T-helper 2 cell (primary cell): Measurements from ENCODE around the gene SLC22A23.
"Not testable (repeated sequence)": the region's sequence is repeated elsewhere in the genome, so short reads cannot be mapped to it uniquely, and the experiment has no call there.

Experiments
- DNase-seq, 5 experiments: peaks; one replicate each; pipeline versions ENCODE4 v3.0.0 to v3.0.0-alpha.2; 2012 to 2022

Gene SLC22A23

GRCh38 chr6:3402310-3403237 lies 54.3 kb downstream of the SLC22A23 start:
- DNase-seq, result no peak

GRCh38 chr6:3400162-3400561 lies 56.7 kb downstream of the SLC22A23 start:
- DNase-seq, result no peak

- no peak for DNase-seq
Measured at GRCh38 chr6:3398755-3399696, 57.8 kb downstream of the SLC22A23 start.

DNA sequence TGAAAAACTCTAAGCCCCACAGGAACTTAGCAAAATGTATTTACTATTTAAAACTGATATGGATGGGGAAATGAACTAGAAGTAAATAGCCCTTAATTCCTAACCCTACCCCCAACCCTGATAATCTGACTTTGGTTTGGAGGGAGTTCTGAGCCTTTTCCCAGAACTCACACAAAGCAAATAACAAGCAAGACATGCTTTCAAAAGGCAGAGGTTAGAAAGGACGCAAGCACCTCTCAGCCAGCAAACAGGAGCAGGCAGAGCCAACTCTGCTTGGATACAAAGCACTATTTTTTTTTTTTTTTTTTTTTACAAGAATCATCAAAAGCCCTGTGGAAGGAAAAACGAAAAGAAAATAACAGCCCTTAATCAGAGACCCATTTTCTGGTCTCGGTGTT lies 58.7 kb downstream of the SLC22A23 start:
- no peak for DNase-seq

DNA sequence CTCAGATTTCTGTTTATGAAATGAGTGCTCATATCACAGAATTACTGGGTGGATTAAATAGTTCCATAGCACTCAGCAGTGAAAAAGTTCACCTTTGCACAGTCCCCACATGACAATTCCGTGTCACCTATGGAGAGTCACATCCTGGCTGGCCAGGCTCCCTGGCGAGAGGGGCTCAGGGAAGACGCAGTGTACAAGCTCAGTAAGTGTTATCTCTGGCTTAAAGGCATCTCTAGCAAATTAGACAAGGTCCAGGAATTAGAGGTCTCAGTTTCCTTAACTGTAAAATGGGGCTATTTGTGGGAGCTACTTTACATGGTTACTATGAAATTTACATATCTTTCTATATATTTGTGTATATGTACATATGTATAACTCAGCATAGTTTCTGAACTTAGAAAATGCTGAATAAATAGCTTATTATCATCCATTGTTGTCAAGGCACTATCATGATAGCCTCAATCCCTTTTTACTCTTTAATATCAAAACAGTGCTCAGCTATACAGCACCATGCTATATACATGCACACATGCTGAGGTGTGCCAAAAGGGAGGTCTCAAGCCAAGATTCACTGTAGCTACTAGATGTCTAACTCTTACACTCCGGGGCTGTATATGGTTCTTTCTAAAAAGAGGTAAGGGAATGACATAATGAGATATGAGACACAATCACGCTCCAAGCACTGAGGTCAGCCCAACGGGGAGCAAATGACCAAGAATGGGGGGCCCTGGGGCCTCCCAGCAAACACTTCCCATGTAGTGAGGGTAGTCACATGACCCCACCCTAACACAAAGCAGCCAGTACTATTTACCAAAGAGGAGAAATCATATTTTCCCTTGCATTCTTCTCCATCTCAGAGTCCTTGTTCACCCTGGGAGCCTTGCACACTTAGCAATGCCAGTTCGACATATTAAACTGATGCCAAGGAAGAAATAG lies 59.4 kb downstream of the SLC22A23 start:
- no peak for DNase-seq

DNA sequence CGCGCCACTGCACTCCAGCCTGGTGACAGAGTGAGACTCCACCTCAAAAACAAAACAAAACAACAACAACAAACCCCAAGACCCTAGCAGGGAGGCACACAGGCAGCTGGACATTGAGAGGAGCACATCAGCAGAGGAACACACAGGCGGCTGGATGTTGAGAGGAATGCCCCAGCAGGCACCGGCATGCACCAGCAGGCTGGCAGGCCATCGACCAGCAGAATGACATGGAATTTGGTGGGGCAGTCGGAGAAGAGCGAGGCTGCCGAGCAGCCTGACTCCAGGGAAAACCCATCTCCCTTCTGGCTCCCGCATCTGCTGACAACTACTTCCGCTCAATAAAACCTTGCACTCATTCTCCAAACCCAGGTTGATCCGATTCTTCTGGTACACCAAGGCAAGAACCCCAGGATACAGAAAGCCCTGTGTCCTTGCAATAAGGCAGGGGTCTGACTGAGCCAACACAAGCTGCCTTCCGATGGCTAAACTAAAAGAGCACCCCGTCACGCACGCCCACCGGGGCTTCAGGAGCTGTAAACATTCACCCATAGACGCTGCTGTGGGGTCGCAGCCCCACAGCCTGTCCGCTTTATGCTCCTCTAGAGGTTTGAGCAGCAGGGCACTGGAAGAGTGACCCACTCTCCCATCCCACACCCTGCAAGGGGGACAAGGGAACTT lies 60.2 kb downstream of the SLC22A23 start:
- no peak for DNase-seq

DNA sequence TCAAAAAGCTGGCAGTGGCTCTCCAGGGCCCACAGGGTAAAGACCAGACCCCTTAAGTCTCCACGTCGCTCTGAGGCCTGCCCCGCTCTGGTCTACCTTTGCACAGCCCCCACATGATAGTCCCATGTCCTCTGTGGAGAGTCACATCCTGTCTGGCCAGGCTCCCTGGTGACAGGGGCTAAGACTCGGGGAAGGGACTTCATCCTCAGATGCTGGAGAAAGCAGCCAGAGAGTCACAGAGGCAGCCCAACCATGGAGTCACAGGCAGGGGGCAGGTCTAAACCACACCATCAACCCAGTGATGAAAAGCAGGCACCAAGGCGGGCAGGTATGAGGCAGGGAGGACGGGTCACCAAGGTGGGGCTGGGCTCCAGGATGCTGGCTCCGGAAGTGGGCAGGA lies 62.2 kb downstream of the SLC22A23 start:
- no peak for DNase-seq

DNA sequence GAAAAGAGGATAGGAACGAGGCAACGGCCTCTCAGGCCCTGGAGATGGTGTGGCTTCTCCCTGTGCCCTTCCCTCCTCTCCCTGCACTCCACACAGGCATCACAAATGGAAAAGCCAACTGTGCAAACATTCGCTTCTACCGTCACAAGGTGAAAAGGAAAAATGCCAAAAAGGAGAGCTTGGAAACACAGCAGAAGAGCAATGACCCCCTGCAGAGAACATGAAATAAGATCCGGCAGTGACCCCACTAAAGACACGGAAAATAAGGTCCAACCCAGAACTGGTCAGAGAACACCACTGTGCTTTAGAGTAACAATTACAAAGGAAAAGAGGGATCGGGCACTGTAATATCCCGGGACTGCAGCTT lies 63.0 kb downstream of the SLC22A23 start:
- DNase-seq, result no peak

- no peak for DNase-seq
Measured at GRCh38 chr6:3392930-3393835, 63.7 kb downstream of the SLC22A23 start.

DNA sequence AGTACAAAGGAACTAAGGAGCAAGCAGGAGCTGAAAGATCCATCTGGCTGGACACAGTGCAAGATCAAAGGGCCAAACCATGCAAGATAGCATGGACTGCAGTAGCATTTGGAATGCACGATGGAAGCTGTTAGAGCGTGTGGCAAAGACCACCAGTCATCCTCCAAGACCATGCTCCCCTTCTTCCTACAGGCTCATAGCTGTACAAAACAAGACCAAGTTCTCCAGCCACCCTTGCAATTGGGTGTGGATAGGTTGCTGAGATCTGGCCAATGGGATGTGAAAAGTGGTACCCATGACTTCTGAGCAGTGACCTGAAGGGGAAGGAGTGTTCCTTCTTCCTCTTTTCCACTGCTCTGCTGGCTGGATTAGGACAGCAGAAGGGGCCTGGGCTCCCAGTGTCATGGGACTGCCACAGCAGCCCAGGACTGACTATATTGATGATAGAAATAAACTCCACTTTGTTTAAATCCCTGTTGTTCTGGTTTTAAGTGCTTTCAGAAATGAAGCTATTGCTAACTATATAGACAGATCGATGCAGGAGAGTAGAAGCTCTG lies 64.9 kb downstream of the SLC22A23 start:
- DNase-seq, result no peak

DNA sequence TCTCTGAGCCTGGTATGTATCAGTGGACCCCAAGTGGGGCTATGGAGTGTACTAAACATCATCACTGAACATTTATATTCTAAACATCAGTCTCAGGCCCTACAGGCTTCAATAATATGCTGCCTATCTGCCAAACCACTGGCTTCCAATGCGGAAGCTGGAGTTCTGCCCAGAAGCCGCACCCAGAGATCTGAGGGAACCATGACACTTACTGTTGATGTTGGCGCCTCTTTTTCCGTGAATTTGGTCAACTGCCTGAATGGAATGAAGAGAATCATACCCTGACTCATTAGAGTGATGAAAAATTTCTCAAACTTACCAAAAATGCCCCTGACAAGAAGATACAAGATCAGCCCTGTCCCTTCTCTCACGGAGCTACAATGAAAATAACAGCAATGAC lies 66.2 kb downstream of the SLC22A23 start:
- DNase-seq, result no peak

DNA sequence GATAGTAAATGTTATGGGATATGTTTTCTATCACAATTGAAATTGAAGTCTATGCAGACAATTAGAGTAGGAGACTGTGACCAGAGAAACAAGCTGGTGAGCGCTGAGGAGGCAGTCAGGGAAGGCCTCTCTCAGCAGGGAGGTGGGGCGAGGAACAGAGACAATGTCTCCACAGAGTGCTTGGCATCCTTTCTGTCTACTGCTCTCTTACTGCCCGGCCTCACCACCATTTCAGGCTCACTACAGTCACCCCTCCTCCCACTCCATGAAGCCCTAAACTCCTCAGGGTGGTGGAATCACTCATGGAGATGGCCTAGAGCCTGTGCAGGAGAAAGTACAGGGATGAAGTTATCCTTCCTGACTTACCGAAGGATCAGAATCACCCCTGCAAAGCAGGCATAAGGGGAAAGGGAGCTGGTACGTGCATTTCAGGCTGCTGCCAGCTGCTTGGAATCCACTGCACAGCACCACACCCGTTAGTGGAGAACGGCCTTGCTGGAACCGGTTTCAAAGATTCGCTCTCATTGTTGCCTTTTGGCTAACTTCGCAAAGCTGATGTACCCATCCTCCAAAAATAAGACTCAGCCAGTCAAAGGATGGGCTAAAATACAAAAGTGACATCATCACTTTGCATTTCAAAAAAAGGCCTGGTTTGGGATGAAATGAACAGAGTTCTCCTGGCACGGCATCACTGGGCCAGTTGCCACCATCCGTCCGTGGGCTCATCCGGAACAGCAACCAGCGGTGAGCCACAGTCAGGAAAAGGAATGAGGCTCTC lies 67.3 kb downstream of the SLC22A23 start:
- no peak for DNase-seq

DNA sequence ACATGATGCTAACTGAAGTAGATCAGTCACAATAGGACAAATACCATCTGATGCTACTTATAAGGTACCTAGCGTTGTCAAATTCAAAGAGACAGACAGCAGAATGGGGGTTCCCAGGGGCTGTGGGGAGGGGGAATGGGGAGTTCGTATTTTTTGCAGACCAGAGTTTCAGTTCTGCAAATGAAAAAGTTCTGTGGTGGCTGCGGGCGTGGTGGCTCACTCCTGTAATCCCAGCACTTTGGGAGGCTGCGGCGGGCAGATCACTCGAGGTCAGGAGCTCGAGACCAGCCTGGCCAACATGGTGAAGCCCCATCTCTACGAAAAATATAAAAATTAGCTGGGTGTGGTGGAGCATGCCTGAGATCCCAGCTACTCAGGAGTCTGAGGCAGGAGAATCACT lies 68.1 kb downstream of the SLC22A23 start:
- DNase-seq, result no peak

DNA sequence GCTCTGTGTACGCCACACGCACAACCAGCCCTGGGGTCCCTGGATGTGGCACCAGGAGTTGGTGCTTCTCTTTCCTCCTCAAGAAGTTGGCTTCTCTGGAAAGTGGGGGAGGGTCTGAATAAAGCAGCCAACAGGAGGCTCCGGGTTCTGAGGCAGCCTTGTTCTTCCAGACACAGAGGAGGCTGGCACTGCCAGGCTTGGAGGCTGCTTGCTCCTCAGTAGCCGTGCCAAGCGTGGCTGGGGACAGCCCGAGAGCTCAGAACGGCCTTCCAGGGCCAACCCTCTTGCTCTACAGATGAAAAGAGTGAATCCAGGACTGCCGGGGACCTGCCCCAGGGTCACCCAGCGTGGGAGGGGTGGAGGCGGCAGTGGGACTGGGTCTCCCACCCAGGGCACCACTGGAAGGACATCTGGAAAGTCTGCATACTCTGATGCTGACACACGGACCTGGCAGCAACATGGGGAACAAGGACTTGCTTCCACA lies 70.4 kb downstream of the SLC22A23 start:
- no peak for DNase-seq

- no peak for DNase-seq
Measured at GRCh38 chr6:3385660-3386151, 71.1 kb downstream of the SLC22A23 start.

DNA sequence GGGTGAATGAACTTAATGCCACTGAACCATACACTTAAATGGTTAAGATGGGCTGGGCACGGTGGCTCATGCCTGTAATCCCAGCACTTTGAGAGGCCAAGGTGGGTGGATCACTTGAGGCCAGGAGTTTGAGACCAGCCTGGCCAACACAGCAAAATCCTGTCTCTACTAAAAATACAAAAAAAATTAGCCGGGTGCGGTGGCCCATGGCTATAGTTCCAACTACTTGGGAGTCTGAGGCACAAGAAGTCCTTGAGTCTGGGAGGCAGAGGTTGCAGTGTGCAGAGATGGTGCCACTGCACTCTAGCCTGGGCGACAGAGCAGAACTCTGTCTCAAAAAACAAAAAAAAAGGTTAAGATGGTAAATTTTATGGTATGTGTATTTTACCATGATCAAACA lies 71.7 kb downstream of the SLC22A23 start:
- DNase-seq, result not testable (repeated sequence)

DNA sequence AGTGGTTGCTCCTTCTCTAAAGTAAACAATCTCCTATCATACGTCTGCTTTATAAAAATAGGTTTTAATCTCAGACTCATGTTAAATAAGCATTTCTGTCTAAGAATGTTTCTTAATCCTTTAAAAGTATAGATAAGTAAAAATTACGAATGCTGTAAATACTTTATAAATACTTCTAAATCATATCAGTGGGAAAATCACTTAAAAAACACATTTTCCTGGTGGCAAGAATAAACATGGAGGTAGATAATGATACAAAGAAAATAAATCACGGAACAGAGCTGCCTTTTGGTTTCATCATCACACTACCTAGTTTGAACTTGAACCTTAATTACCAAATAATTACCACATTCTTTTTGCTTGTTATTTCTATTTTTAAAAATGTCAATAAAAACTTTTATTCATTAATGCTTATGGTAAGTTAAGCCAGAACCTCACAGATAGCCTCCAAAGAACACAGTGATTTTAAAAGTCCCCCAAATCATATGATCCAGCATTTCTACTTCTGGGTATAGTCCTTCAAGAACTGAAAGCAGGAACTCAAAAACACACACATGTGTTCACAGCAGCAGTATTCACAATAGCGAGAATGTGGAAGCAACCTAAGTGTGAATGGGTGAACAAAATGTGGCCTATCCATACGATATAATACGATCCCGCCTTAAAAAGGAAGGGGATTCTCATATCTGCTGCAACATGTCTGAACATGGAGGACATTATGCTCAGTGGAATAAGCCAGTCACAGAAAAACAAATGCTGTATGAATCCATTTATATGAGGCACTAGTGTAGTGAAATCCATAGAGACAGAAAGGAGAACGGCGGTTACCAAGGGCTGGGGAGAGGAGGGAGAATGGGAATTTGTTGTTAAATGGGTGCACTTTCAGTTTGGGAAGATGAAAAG lies 72.4 kb downstream of the SLC22A23 start:
- no peak for DNase-seq

DNA sequence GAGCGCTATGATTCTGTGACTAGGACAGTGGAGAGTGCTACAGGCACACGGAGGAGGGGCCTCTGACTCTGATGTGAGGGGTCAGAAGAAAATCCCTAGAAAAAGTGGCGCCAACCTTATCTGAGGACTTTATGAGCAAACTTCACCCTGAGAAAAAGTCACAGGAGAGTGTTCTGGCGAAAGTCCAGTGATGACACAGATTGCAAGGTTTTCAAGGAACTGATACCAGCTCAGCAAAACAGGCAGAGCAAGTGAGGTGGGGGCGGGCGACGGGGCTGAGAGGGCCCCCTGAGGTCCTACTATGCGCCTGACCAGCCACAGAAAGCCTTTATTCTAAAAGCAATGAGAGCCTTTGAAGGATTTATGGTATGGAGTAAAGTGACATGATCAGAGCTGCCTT lies 73.3 kb downstream of the SLC22A23 start:
- DNase-seq, result no peak
